Lower leg skin (tissue), 4 donors: Measurements from ENCODE around the gene WDR6. TPM values are rescaled to one million over a fixed set of nuclear protein-coding genes. Genes with fewer than 3 reads are reported as not detected.

Experiments used
- DNase-seq, 2 donors: peaks; one replicate each; pipeline ENCODE4 v3.0.0-alpha.2; 2019; ENCODE audit warnings: low spot score in 2 of 2
- H3K4me3 ChIP-seq: fragments of 200-600 bp; sonication (generic); 2 replicates; pipeline ENCODE4 v1.5.1; 2017; ENCODE audit warnings: mild to moderate bottlenecking, low read depth; ENCODE audit not compliant: poor library complexity, severe bottlenecking
- CTCF ChIP-seq, 3 donors: fragments of 450-650 bp; IDR thresholded peaks; one replicate each; pipeline ENCODE4 v1.5.1; 2016; ENCODE audit warnings: antibody characterized with exemption in 3 of 3, mild to moderate bottlenecking in 3 of 3, moderate library complexity in 2 of 3
- POLR2A ChIP-seq, 2 donors: fragments of 450-650 bp; IDR thresholded peaks; one replicate each; pipeline ENCODE4 v1.6.1; 2016 to 2017; ENCODE audit warnings: antibody characterized with exemption in 2 of 2, mild to moderate bottlenecking in 1 of 2, moderate library complexity in 1 of 2
- WGBS, 2 donors: methylation state at CpG; one replicate each; pipeline ENCODE4 v1.1.5; 2018; 5-methylcytosine and 5-hydroxymethylcytosine counted together
- intact Hi-C: fragments of 100-400 bp; cut with DNase I; formaldehyde crosslinking; loops from one replicate; pipeline ENCODE4 v1.15.0; 2023; ENCODE audit warnings: low total_unique reads
- total RNA-seq, 4 donors: library from RNA; depleted of rRNA; stranded (reverse); fragments of >200 nt; gene quantifications; one replicate each; pipeline ENCODE4 v1.1.0, GENCODE V29; 2016

The WDR6 gene
- total RNA-seq, 4 donors from 2014 or later: 39.5 to 86.9 (median 49.8) TPM

- WGBS, 2 donors: 79 to 80% methylated on average over 4 of the region's 4 CpGs
- H3K4me3 ChIP-seq: no peak overlapping the region
- no peak for TF ChIP-seq POLR2A (IDR thresholded peaks at IDR 0.05)
- no peak for TF ChIP-seq CTCF (IDR thresholded peaks at IDR 0.05)
- DNase-seq: no peak
- intact Hi-C loops: no loop called here
These were observed 21.1 kb downstream of the WDR6 start for GRCh38 chr3:49028298-49028672.

- intact Hi-C loops: no loop called here
- H3K4me3 ChIP-seq: peak within 1 kb of the TSS; percentile 70
- 2 to 4% methylated on average over 22 to 54 of the region's 55 CpGs for WGBS, 2 donors
- DNase-seq: peak; percentile 90 to 98
- TF ChIP-seq CTCF (IDR thresholded peaks at IDR 0.05): no peak
- TF ChIP-seq POLR2A (IDR thresholded peaks at IDR 0.05): peak in 1 of 2 donors; percentile 86
These were observed 21.7 kb downstream of the WDR6 start, which contains the start of gene IMPDH2 for GRCh38 chr3:49028673-49029562. TSS of gene IMPDH2 (minus strand) at chr3:49029398. CDS start at chr3:49029350, 48 bp downstream.

GRCh38 chr3:49029563-49029884, 22.3 kb downstream of the WDR6 start:
- intact Hi-C loops: no loop called here
- WGBS, 2 donors: 1 to 2% methylated on average over 6 to 7 of the region's 7 CpGs
- H3K4me3 ChIP-seq: no peak overlapping the region
- TF ChIP-seq CTCF (IDR thresholded peaks at IDR 0.05) (no peak), POLR2A (IDR thresholded peaks at IDR 0.05) (no peak)
- no peak for DNase-seq

- TF ChIP-seq CTCF (IDR thresholded peaks at IDR 0.05) (no peak), POLR2A (IDR thresholded peaks at IDR 0.05) (no peak)
- no peak overlapping the region for H3K4me3 ChIP-seq
- DNase-seq: no peak
- 90 to 92% methylated on average over 6 of the region's 6 CpGs for WGBS, 2 donors
- intact Hi-C loops: no loop called here
These were observed 23.1 kb downstream of the WDR6 start for GRCh38 chr3:49030321-49030720.

GRCh38 chr3:49032646-49033304, 25.6 kb downstream of the WDR6 start:
- H3K4me3 ChIP-seq: no peak overlapping the region
- DNase-seq: no peak
- WGBS, 2 donors: 86 to 90% methylated on average over 6 of the region's 6 CpGs
- intact Hi-C loops: no loop called here
- TF ChIP-seq CTCF (IDR thresholded peaks at IDR 0.05) (no peak), POLR2A (IDR thresholded peaks at IDR 0.05) (no peak)
